Hepatocyte (in vitro differentiated cells): Measurements from ENCODE around the gene PCNP.
"Not testable (repeated sequence)": the region's sequence is repeated elsewhere in the genome, so short reads cannot be mapped to it uniquely, and the experiment has no call there.

Experiments
- CTCF ChIP-seq: fragments of 200-600 bp; sonication (generic); IDR thresholded peaks from 2 replicates; pipeline ENCODE4 v1.5.1; 2016; ENCODE audit warnings: antibody characterized with exemption, mild to moderate bottlenecking; ENCODE audit not compliant: poor library complexity
- EZH2 ChIP-seq: fragments of 200-600 bp; sonication (generic); IDR thresholded peaks from 2 replicates; pipeline ENCODE4 v1.6.1; 2016; ENCODE audit warnings: antibody characterized with exemption, mild to moderate bottlenecking, borderline replicate concordance
- EZH2phosphoT487 ChIP-seq: fragments of 200-600 bp; sonication (generic); IDR thresholded peaks from one replicate; pipeline ENCODE4 v1.6.1; 2018; ENCODE audit warnings: antibody characterized with exemption, mild to moderate bottlenecking, low read depth, moderate library complexity; ENCODE audit not compliant: unreplicated experiment, severe bottlenecking

DNA sequence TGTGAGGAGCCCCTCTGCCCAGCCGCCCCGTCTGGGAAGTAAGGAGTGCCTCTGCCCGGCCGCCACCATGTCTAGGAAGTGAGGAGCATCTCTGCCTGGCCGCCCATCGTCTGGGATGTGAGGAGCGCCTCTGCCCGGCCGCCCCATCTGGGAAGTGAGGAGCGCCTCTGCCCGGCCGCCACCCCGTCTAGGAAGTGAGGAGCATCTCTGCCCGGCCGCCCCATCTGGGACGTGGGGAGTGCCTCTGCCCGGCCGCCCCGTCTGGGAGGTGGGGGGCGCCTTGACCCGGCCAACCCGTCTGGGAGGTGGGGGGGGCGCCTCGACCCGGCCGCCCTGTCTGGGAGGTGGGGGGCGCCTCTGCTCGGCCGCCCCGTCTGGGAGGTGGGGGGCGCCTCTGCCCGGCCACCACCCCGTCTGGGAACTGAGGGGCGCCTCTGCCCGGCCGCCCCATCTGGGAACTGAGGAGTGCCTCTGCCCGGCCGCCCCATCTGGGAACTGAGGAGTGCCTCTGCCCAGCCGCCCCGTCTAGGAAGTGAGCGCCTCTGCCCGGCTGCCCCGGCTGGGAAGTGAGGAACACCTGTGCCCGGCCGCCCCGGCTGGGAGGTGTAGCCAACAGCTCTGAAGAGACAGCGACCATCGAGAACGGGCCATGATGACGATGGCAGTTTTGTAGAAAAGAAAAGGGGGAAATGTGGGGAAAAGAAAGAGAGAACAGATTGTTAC lies 22.5 kb upstream of the PCNP start:
- not testable (repeated sequence) for TF ChIP-seq CTCF, EZH2, EZH2phosphoT487
